Kasumi-1 (cell line): ENCODE results near the gene BANP.
"Not testable (repeated sequence)": the region's sequence is repeated elsewhere in the genome, so short reads cannot be mapped to it uniquely, and the experiment has no call there.

ENCODE experiments used
- DNase-seq, 2 experiments: peaks; one replicate each; lab custom pipeline; 2025; lab: John Stamatoyannopoulos, UW

The BANP gene

DNA sequence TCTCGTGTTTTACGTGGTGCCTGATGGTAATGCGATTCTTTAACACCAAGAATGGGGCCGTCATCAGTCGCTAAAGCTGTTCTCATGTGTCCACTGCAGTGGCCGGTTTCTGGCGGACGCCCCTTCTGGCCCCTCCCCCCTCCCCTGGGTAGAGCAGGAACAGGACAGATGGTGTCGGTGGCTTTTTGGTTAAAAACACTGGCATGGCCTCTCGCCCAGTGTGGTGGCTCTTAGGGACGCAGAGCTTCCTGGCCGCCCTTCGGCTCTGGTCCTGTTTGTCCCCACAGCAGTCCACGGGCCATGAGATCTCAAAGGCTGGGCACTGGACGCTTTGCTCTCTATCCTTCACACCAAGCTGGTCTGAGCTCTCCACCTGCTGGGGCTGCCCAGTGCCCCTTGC is 151.8 kb downstream of the BANP start:
- DNase-seq: no peak

DNA sequence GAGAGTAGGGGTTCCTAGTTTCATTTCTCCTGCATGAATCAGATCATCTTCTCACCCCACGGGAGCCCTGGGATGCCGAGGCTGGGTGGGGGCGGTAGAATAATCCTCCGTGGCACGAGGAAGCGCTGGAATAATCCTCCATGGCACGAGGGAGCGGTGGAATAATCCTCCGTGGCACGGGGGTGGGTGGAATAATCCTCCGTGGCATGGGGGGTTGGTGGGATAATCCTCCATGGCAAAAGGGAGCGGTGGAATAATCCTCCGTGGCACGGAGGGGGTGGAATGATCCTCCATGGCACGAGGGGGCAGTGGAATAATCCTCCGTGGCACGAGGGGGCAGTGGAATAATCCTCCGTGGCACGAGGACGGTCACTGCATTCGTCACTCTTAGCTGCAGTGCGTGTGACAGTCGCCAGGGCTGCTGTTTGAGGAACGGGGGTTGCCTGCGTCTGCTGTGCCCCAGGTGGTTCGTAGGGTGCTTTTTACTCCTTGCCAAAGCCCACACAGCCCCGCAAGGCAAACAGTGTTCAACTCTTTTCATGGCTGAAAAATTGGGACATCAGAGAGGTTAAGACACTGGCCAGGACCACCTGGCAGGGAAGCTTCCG is 152.5 kb downstream of the BANP start:
- no peak for DNase-seq

DNA sequence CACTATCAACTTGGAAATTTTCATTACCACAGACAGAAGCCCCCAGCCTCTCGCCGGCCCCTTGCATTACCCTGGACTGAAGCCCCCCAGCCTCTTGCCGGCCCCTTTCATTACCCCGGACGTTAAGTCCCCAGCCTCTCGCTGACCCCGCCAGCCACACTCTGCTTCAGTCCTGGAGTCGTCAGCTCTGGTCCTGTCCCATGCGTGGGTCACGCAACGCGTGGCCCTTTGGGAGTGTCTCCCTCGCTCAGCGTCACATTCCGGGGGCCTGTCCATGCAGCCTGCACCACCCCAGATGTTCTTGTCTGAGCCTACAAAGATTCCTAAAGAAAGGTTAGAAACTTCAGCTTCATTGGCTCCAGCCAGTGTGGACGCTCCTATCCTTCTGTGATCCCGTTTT is 153.1 kb downstream of the BANP start:
- not testable (repeated sequence) for DNase-seq

DNA sequence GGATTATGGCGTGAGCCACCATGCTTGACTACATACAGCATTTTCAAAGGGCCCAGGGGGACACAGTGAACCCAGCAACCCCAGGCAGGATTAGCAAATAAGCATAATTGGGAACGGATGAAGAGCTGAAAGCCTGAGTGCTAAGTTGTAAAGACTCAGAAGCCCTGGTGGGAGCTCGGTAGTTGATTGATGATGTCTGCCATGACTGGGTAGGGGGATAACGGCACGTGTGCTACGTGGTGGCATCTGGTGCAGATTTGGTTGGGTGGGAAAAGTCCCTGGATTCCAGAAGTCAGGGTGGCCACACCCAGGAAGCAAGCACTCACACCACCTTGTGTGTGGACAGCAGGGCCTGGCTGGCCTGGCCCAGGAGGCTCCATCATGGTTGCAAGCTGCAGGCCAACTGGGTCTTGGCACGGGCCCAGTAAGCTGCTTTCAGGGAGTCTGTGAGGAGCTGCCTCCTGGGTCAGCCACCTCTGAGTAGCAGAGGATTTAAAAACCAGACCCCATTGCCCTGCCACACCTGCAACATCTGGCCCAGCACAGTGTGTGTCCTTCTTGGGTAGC is 154.4 kb downstream of the BANP start:
- not testable (repeated sequence) for DNase-seq

DNA sequence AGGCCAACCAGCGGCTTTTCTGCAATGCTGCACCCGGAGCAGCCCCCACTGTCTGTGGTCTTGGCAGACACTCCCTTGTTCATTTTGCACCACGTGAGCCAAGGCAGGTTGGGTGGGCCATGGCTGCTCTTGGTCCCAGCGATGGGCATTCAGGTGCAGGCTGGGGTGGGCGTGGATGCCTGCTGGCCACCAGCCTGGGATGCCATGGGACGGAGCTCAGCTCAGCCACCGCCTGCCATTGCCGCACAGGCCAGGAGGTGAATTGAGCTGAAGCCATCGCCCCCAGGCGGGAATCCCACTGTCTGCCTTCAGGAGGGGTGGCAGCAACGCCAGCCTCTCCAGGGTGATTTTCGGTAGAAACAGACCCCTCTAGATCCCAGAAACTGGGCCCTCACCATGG is 155.3 kb downstream of the BANP start:
- not testable (repeated sequence) for DNase-seq

DNA sequence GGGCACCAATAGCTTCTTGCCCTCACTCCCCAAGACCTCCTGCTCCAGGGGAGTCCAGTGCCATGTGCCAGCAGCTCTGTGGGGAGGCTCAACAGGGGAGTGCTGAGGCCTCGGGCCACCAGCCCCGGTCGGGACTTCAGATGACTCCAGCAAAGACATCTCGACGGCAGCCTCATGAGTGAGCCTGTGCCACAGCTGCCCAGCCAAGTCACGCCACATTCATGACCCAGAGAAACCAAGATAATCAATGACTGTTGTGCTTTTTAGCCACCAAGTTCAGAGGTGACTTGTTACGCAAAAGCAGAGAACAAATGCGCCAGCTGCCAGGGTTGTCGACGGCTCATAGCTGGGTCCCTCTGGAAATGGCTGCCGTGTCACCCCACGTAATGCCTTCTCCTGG is 157.5 kb downstream of the BANP start:
- no peak for DNase-seq

DNA sequence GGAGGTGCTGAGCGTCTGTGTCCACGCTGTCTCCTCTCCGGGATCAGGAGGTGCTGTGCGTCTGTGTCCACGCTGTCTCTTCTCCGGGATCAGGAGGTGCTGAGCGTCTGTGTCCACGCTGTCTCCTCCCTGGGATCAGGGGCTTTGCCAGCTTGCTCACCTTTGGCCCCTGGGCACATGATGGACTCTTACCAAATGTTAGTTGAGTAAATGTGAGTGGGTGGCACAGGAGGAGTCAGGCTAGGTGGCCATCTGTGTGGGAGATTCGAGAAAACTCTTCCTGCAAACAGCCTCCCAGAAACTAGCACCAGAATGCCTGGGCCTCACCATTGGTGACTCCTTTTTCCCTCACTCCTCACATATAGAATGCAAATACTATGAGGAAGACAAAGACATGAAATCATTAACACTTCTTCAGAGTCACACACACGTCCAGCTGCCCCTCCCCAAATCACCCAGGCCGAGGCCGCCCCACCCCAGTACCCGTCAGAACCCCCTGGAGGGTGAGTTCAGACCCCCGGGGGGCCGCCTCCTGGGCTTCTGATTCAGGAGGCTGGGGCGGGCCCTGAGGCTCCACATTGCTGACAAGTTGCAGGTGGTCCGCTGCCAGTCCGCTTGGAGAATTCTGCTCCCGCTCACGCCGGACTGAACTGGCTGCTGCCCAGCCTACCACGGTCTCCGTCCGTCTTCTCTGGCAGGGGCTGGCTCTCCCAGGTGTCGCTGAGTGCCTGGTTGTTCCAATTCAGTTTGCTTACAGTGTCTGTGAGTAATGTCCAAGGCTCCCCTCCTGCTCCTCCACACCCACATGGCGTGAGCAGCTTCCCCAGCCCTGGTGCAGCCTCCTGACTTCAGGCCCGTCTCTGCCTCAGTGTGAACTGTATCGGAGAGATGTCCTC is 158.7 kb downstream of the BANP start:
- not testable (repeated sequence) for DNase-seq

DNA sequence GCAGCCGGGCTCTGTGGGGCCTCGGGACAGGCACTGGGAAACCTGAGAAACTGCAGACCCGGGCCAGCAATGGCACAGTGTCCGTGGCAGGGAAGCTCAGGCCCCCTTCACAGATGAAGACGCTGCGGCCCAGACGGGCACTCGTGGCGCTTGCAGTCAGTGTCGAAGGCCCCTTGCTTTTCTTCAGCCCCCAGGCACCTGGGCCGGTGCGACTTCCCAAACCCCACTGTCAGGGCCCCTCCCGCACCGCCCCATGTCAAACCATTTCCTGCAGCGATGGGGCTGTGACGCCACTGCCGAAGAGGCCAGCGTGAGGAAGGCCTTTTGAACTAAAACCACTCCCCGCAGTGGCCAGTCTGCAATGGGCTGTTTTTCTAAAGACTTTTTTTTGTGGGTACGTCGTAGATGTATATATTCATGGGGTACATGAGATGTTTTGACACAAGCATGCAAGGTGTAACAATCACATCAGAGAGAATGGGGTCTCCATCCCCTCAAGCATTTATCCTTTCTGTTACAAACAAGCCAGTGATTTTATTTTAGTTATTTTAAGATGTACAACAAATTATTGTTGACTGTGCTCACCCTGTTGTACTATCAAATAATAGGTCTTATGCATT is 159.8 kb downstream of the BANP start:
- DNase-seq: not testable (repeated sequence)

DNA sequence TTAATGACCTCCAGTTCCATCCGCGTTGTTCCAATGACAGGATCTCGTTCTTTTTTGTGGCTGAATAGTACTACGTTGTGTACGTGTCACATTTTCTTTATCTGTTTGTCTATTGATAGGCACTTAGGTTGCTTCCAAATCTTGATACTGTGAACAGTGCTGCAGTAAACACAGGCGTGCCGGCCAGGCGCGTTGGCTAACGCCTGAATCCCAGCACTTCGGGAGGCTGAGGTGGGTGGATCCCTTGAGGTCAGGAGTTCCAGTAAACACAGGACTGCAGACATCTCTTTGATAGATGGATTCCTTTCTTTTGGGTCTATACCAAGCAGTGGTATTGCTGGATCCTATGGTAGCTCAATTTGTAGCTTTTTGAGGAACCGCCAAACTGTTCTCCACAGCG is 160.7 kb downstream of the BANP start:
- DNase-seq: not testable (repeated sequence)

DNA sequence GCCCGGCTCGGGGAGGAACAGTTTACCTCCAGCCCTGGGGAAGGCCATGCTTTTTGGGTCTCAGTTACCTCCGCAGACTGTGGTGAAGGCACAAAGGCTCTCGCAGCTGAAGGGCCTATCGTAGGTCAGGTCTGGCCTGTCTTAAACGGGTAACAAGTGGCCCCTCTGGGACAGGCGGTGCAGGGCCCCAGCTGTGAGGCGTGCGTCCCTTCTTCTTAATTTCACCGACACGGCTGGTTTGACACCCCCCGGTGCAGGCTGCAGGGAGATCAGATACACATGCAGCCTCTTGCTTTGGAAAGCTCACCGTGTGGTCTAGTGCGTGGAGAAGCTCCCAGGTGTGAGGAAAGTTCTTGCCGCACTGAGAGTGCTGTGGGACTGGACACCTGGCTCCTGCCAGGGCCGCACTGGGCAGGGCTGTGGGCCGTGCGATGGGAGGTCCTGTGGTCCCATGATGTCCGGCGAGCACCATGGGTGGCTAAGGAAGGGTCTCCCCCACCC is 162.4 kb downstream of the BANP start:
- DNase-seq: no peak

DNA sequence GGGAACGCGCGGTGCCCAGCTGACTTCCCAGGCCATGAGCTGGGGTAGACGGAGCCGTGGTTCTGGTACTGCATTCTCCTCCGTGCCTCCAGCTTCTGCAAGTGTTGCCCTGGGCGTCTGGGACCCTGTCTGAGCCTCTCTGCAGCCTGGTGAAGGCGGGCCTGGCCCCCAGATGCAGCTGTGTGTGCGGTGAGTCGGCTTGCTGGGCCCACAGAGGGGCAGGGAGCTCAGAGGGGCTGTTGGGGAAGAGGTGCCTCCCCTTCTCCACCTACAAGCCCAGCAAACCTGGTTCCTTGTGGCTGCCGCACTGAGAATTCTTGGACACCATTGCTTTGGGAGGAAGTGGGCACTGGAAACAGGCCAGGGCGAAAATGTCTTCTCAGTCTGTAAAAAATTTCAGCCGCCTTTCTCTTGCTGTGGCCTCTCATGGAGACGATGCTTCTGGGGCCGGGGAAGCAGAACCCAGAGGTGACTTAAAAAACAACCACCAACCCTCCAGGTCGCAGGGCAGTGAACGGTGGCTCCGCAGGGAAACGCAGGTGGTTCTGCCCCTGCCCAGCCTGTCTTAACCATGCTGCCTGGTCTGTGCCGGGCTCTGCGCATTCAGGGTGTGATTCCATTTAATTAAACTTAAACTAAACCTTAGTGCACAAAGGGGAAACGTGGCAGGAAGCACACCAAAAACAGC is 163.5 kb downstream of the BANP start:
- peak in 1 of 2 experiments; percentile 3 for DNase-seq

DNA sequence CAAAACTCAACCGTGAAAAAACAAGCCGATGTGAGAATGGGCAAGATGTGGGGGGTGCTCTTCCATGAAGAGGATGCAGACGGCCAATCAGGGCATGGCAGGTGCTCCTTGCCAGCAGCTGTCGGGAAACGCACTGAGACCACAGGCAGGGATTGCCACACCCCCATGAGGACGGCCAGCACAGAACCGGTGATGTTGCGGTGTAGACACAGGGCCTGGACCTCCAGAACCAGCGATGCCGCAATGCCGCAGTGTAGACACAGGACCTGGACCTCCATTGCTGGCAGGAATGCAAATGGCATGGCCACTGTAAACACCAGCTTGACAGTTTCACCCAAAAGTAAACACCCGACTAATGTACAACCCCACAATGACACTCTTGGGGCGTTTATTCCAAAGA is 164.9 kb downstream of the BANP start:
- no peak for DNase-seq

DNA sequence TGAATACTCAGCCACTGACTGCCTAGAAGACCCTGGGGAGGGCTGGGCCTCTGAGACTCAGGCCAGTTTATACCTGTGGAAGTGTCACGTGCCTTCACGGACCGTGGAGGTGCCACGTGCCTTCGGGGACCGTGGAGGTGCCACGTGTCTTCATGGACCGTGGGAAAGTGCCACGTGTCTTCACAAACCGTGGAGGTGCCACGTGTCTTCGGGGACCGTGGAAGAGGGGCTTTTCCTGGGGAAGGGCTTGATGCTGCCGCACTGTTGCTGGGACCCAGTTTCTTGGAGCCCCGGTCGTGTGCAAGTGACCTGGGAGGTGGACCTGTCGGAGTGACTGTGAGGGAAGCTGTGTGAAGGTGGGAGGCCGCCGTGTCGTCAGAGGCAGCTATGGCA is 166.2 kb downstream of the BANP start:
- no peak for DNase-seq

DNA sequence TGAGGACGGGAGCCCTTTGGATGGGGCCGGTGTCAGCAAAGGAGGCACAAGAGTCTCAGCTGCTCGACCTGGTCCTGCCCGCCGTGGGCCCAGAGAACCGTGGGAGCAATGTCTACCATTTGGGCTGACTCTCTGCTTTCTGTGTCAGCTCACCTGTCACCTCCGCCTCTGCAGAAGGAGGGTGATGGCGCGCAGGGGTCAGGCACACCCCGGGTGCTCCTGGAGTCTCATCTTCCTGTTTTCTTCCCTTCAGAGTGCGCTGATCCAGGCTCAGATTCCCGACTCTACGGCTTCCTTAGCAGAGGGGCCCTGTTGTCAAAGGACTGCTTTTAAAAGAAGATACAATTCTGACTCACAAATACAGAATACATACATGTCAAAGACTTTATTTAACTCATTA is 167.1 kb downstream of the BANP start:
- no peak for DNase-seq

DNA sequence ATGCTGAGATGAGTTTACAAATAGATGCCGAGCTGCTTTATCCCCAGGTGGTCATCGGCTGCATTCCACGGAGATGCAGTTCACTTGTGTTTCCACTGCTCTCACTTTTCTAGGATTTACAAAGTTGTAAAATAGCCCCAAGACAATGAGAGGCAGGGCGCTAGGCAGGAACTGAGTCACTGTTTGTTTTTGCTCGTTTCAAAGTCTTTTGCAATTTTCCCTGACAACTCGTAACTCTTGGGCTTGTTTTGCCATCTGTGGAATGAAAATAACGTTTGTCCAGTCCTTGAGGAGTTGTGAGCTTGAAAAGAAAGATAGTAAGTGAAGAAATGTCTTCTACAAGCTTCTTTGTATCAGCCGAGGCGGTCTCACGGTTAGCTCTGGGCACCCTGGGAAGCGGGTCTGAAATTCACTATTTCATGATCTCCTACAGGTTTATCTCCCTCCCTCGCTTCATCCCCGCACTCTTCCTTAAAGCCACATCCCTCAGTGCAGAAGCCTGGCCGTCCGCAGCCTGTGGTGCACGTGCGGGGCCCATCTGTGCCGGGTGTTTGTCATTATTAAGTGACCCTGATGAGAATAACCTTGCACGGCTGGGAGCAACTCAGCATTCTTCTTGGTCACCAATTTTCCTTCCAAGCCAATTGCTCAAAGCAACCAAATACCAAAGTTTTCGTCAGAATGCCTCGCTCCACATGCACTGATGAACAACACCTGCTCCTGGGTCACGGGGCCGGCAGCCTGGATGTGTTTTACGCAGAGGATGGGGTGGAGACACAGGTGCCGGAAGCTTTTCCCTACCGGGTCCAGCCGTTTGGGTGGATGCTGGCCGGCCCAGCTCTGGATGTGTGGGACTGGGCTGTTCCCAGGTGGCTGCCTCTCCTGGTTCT is 167.9 kb downstream of the BANP start:
- not testable (repeated sequence) for DNase-seq

DNA sequence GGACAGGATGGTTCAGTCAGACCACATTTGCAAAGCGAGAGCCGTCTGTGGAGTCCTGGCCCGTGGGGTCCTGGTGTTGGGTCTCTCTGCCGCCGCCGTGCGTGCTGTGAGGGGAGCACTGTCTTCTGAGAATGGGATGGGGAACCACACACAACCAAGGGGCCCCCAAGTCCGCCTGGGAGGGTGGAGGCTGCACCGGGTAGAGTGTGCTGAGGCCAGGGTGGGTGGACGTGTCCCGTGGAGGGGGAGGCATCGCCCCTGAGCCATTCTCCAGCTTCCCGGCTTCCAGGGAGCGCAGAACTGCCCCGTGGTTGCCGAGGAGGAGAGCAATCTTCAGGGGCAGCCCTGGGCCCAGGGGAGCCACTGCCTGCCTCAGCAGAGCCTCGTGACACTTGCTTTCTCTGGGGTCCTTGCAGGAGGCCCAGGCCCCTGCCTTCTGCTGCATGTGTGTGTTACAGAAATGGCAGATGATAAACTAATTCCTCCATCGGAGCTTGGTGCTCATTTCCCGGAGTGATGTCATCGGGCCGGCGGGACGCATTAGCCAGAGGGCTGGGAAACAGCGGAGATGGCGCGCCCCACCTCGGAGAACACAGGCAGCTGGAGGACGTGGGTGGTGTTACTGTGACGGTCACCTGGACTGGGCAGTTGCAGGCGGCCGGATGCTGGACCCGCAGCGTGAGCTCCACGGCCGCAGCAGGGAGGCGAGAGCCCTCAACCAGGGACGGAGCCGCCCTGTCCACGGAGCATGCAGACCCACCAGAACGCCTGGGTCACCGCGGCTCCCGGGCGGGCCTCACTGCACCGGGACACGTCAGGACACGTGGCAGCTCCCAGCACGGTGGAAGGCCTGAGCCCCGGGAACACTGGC is 168.9 kb downstream of the BANP start:
- not testable (repeated sequence) for DNase-seq

DNA sequence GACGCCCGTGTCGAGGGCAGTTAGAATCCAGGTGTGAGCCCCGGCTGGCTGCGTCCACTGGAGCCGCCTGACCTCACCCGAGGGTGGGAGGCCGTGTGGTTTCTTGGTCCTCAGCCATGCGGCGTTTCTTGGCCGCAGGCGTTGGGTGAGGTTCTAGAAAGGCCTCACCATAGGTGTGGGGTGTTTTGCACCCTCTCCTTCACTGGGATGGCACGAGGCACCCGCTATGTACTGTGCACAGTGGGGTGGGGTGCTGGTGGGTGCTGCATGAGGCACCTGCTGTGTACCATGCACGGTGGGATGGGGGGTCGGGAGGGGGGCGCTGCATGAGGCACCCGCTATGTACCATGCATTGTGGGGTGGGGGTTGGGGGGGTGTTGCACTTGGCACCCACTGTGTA is 169.6 kb downstream of the BANP start:
- DNase-seq: no peak

DNA sequence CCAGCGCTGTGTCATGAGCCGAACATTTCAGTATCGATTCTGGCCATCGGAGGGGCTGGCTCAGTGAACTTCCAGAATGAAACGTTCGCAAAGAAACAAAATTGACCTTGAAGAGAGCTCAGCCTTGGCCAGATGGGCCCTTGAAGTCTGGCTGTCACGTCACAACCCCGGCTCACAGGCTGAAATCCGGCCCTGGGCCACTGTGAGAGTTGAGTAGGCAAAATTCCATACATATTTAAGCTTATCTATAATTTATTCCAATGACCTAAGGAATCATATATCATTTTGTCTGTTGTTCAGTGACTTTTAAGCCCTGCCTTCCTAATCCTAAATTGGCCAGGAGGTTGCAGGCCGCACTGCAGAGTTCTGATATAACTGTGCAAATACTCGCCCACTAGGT is 170.2 kb downstream of the BANP start:
- DNase-seq: not testable (repeated sequence)

DNA sequence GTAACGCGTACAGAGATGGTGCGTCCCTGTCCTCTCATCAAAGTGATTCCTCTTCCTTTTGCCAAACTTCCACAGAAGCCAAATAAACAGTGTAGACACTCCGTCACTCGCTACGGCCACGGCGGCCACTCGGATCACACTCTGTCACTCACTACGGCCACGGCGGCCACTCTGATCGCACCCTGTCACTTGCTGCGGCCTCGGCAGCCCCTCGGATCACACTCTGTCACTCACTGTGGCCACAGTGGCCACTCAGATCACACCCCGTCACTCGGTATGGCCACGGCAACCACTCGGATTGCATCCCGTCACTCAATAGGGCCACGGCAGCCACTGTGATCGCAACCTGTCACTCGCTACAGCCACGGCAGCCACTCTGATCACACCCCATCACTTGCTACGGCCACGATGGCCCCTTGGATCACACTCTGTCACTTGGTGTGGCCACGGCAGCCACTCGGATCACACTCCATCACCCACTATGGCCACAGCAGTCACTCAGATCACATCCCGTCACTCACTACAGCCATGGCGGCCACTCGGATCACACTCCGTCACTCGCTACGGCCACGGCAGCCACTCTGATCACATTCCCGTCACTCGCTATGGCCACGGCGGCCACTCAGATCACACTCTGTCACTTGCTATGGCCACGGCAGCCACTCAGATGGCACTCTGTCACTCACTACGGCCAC is 170.8 kb downstream of the BANP start:
- no peak for DNase-seq
